Left renal pelvis (tissue), 4 donors: Measurements from ENCODE around the gene PHF20. TPM values are rescaled to one million over a fixed set of nuclear protein-coding genes. Genes with fewer than 3 reads are reported as not detected.
"Not testable (repeated sequence)": the region's sequence is repeated elsewhere in the genome, so short reads cannot be mapped to it uniquely, and the experiment has no call there.

Source experiments
- DNase-seq, 4 donors: peaks; one replicate each; pipeline ENCODE4 v3.0.0-alpha.2; 2013; ENCODE audit warnings: low read depth in 4 of 4, low spot score in 3 of 4
- polyA plus RNA-seq, 4 donors: library from polyadenylated mRNA; unstranded; fragments of 120-200 nt; gene quantifications; one replicate each; pipeline ENCODE4 v1.2.1, GENCODE V29; 2013; ENCODE audit not compliant: insufficient read length in 4 of 4

The PHF20 gene
- polyA plus RNA-seq, 4 donors = 32.5 to 42.7 (median 41.1) TPM

DNA sequence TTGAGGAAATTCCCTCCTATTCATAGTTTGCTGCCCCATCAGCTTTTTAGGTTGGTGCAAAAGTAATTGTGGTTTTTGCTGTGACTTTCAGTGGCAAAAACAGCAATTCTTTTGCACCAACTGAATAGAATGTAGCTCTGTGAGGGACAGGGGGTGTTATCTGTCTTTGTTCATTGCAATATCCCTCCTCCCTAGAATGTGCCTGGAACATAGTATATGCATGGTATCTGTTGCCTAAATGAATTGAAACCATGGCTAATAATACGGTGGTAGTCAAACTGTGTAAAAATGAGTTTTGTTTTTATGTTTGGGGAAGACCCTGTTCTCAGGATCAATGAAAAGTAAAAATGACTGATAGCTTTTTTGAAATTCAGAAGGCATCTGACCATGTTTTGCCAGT, 137.4 kb downstream of the PHF20 start:
- DNase-seq = no peak

DNA sequence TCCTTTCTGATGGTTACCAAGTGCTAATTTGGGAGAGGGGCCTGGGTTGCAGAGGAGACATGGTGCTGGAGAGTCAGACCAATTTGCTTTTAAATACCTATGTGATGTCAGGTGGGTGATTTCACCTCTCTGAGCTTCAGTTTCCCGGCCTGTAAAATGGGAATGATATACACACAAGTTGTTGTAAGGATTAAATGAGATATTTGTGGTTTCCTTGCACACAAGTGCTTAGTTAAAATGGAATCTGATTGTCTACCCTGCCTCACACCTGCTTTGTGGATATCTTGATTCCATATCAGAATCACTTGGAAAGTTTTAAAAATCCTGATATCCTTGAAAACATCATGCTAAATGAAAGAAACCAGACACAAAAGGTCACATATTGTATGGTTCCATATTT, 138.0 kb downstream of the PHF20 start:
- DNase-seq = no peak

DNA sequence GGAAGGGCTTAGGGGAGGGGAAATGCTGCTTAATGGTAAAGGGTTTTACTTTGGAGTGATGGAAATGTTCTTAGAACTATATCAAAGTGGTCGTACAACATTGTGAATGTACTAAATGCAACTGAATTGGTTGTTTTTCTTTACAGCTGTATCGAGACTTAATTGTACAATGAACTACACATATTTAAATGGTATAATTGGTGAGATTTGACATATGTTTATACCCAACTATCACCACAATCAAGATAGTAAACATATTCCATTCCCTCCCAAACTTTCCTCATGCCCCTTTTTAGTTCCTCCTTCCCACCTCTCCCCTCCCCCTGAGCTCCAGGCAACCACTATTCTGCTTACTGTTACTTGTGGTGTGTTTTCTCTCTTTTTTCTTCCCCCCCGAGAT, 138.4 kb downstream of the PHF20 start:
- no peak for DNase-seq

DNA sequence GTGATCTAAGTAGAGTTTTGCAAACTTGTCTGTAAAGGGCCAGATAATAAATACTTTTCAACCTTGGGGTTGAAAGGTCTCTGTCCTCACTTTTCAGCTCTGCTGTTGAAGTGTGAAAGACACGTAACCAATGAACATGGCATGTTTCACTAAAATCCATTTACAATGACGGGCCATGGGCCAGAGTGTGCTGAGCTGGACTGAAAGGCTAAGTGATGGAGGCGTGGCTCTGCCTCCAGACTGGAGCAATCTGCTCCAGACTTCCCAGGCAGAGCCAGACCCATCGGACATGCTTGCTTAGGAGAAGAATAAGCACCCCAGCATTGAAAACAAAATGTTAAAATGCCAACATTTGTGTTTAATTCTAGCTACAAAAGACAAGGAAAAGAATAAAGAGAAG, 141.1 kb downstream of the PHF20 start:
- no peak for DNase-seq

DNA sequence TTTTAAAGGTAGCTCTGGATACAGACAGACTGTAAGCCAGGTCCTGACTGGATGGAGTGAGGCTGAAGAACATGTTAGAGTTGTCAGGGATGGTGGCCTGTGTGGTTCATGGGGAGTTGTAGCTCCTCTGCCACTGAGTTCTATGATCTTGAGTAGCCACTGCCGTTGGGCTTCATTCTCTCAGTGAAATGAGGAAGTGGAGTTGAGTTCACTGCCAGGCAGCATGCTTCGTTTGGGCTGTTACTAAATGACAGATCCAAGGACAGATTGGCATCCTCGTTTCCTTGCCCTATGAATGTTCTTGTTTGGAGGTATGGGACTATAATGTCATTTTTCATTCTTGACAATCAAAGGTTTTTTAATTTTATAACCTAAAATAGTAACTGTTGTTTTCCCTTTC, 145.3 kb downstream of the PHF20 start:
- DNase-seq = no peak

DNA sequence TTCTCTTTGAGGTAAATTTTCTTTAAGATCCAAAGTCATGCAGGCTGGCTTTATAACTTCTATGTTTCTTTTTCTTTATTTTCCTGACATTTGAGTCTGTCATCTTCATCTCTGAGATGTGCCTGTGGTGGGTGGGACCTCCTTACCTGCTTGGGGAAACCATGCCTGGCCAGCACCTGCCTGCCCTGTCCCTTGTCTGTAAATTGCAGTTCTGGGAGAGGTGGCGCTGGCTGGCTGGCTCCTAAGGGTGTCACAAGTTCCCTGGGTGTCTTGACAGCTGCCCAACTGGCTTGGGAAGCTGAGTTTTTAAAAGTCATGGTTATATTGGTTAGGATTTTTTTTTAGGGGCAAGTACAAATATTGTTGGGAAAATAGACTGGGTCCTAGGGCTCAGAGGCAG, 146.2 kb downstream of the PHF20 start:
- no peak for DNase-seq

DNA sequence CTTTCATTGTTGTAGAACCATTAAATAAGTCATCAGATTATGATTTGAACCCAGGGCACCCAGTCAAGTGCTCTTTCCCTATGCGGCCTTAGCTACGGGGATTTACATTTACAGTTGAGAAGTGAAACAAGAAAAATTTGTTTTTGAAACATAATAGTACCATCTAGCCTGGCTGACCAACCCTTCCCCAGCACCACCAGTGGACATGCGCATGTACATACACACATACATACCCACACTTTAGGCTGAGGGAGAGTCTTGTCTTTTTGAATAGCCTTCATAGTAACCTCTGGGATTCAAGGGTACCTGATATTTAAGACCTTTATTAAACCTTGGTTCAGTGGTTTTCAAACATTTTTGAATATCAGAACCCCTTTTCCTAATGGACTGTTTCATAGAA, 148.7 kb downstream of the PHF20 start:
- no peak for DNase-seq

DNA sequence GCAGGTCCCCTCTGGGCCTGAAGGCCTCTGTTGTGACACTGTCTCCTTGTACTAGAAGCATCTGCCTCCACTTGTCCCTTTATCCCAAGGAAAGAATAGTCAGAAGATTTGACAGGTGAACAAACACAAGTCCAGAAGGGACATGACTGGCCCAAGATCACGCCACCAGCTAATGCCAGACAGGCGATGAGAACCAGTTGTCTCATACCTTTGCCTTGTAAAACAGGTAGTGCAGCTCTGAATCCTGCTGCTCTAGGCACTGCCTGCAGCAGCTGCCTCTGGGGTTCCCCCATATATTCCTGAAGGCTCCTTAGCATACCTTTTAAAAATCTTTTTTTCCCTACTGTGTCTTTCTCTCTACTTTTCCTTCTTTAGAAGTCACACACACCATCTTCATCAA, 157.5 kb downstream of the PHF20 start:
- DNase-seq = no peak

DNA sequence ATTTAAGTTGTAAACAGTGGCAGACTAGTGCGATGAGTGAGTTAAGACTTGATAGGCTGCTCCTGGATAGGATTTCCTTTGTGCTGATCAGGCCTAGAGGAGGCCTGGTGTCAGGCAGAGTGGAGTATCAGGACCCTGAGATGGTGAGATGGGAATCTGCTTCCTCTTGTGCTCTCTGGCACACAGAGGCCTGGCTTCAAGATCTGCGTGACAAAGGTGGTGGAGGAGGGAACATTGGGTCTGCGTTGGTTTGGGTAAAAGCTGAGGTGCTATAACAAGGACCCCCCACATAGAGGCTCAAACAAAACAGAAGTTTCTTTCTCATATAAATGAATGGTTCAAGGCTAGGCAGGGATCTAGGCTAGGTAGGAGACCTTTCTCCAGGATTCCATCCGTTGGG, 162.2 kb downstream of the PHF20 start:
- no peak for DNase-seq

DNA sequence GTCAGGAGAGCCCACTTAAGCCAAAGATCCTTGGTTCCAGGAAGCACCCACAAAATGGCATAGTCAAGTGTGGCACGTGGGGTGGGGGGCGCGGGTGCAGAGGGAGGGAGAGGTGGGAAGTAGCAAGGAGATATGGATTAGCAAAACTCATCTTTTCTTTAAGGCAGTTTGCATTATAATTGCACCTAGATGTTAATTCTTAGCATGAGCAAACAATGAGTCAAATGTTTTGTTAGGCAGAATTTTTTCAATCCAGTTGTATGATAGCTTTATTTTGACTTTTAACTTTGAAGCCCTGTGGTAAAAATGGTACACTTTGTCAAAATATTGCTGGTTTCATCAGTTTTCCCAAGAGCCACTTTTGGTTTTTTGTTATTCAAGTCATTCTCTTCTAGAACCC, 167.4 kb downstream of the PHF20 start:
- no peak for DNase-seq

DNA sequence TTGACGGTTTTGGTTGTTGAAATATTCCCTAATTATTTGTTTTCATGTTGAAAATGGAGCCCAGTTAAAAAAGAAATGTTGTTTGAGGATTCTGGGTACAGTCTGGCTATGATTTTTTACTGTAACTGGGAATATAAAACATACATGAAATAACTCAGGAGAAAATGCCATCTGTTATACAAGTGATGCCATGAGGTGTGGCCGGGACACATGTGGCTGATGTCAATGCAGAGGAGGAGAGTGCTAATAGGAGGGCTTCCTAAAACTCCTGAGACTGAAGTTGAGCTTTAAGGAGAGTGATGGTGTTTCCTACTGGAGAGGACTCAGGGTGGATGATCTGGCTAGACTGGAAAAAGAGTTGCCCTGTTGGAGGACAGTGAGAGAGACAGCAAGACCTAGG, 169.8 kb downstream of the PHF20 start:
- DNase-seq = no peak

DNA sequence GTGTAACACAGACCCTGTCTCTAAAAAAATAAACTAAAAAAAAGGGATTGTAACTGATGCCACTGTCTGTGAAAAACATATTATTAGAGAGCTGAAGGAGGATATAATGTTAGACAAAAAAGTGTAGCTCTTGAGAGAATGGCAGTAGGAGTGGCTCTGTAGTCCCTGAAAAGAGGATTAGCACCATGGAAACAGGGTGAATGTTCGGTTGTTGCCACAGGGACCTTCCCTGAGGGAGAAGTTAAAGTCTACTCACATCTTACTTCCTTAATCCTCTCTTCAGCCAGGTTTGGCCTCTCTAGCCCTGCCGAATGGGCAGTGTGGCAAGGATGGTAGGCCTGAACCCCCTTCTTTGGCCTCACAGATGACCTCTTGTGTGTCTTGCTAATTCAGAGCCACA, 170.4 kb downstream of the PHF20 start:
- DNase-seq = no peak

DNA sequence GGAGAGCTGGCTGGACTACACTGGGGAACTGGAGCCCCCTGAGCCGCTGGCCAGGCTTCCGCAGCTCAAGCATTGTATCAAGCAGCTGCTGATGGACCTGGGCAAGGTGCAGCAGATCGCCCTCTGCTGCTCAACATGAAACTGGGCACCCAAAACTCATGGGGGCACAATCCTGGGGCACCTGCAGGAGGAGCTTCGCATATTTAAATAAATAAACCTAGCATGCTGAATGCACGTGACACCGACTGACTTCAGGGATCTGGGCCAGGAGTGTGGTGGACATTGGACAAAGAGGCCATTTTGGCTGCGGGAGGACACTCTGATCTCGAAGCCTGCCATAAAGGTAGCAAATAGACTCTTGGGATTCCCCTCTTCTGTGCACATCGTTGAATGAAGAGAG, 175.7 kb downstream of the PHF20 start:
- no peak for DNase-seq

DNA sequence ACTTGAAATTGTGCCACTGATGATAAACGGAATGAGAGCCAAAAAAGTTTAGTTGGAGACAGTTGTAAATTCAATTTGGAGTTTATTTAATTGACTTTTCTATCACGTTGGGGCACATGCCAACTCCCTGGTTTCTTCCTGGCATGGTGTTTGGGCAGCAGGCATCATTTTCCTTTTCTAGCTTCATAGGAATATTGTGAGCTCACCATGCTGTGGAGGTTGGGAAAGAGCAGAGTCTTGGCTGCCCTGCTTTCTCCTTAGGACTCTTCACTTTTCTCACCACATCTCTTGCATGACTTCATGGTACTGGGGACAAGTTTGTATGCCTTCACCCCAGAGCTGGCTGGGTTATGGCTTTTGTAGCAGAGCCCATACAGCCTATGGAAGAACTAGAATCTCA, 176.1 kb downstream of the PHF20 start:
- no peak for DNase-seq

DNA sequence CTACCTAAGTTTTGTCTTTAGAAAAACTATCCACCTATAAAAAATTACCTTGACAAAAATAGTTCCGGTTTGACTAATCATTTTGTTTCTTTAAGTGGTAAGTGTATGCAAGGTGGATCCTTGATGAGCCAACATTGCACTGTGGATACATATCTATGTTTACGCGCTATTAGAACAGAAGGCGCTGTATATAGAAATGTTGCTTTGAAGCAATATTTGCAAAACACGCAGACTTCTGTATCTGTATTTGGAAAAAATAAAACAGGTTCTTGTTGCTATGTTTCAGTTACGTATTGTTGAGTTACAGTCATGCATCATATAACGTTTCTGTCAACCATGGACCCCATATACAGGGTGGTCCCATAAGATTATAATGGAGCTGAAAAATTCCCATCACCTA, 178.3 kb downstream of the PHF20 start:
- DNase-seq = no peak

DNA sequence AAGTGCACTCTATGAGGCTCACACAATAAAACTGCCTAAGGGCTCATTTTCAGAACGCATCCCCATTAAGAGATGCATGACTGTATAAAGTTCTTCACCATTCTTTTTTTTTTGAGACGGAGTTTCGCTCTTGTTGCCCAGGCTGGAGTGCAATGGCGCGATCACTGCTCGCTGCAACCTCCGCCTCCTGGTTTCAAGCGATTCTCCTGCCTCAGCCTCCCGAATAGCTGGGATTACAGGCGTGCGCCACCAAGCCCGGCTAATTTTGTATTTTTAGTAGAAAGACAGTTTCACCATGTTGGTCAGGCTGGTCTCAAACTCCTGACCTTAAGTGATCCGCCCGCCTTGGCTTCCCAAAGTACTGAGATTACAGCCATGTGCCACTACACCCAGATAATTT, 180.3 kb downstream of the PHF20 start:
- DNase-seq = not testable (repeated sequence)

DNA sequence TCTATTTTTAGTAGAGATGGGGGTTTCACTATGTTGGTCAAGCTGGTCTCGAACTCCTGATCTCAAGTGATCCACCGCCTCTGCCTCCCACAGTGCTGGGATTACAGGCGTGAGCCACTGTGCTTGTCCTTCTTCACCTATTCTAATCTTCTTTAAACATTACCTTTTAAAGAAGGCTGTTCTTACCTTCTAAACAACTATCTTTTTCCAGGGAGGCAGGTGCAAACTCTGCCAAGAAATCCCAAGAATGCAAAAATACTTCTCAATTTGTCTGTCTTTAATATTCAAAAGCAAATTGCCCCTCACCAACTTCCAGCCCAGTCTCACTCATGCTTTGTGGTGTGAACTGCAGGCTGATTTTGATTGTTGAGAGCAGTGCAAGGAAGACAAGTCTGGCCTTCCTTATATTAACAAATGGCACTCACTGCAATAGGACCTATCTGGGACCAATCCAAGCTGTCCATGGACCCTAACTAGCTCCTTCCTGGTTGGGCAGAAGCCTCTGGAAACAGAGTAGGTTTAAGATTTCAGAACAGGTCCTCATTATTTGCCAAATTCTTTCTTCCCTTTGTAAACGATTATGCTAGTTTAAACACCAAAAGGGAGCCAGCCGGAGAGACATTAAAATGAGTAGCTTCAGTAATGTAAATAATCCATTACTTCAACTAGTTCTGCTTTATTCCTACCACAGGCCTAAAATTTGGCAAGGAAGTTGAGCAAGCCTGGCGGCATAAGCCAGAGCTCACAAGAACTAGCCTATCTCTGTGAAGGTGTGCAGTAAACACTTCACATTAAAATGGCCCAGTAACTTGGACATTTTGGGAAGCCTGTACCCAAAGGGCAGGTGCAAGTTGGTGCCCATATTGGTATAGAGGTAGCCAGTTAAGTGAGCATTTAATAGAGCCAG, 180.9 kb downstream of the PHF20 start:
- no peak for DNase-seq

DNA sequence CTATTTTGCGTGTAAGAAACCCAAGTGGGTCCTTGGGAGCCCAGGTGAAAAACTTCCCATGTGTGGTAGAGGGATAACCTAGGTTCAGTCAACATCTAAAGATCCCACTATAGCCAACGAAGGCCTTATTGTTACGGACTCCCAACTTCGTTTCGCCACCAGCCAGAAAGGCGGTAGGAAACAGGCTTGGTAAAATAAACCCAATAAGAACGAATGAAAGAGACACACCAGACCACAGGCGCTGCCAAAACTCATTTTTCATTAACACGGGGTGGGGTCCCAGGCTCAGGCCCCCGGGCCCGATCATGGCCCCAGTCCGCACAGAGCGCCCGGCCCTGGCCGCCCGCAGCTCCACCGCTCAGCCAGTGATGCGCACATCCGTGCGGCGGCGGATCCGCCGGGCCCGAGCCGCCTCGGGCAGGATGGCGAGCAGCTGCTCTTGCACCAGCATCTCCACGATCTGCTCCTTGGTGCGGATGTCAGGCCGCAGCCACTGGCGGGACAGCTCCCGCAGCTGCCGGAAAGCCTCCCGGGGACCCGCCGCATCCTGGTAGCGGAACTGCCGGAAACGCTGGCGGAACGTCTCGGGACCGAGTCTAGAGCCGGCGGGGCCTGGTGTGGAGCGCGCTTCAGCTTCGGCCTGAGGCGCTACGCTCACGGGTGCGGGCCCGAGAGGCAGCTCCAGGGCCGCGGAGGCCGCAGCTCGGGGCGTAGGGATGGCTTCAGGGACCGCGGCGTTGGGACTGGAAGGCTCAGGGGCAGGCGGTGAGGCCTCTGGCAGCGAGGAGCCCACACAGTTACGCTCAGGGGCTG, 181.8 kb downstream of the PHF20 start:
- DNase-seq = peak in 1 of 4 donors; percentile 20

DNA sequence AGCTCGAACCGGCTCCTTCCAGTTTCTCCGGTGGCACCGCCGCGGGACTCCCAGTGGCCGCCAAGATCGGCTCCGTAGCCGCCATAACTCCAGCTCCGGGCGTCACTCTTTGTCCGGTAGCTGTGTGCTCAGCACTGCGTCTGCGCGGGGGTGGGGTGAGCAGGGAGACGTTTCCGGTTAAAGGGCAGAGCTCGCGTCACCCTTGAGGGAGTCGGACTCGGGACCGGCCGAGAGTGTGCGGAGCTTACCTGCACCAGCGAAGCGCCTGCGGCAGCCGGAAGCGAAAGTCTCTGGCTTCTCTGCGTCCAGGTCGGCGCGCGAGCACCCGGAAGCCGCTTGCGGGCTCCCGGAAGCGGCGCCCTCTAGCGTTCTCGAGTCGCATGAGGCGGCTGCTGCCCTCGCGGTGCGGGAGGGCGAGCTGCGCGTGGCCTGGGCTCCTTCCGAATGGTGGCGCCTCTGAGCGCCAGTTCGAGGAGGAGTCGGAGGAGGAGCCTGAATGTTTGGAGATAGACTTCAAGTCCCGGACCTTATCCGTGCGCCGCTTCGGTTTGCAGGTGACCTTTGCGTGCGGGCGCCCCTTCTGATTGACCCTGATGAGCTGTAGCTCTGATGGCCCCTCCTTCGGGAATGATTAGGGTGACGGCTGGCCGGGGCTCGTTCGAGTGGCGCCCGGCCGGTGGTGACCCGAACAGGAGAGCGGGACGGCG, 182.5 kb downstream of the PHF20 start, which contains the start of gene SCAND1:
SCAND1 (minus strand) TSS at position 303 of the 707 bp plus-strand sequence; CDS start at position 85, 218 bp downstream.
- DNase-seq = peak; percentile 91 to 97 (median 96)

DNA sequence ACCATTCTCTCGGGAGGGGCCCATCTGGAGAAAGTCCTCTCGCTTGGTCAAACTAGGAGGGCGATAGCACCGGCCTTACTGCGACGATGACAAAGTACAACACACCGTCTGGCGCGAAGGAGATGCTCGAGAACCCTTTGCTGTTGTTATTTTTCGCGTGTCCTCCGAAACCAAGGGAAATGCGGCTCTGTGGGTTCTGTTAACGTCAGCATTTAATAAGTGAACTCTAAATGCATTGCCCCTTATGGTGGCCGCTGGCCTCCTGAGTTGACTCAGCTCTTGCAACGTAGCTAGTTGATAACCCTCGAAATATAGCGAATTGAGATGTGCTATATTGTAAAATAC, 183.1 kb downstream of the PHF20 start:
- no peak for DNase-seq

DNA sequence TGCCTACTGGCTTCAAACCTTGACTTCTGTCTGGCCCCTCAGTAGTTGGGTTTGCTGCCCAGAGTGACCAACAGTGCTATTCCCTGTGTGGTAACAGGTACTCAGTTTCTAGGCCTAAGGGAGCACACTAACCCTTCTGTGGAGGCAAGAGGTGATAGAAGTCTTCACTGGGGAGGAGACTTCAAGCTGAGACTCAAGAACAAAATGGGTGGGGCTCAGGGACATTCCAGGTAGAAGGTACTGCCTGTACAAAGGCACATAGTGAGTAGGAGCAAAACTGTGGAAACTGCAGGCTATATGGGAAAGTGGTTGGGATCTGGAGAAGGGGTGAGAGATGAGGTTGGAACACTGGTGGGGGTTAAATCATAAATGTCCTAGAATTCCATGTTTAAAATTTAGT, 184.8 kb downstream of the PHF20 start:
- no peak for DNase-seq
